ENCODE measurements around the gene KREMEN1. TPM values are rescaled to one million over a fixed set of nuclear protein-coding genes. Genes with fewer than 3 reads are reported as not detected.

The KREMEN1 gene
- polyA plus RNA-seq, 1 of the 3 experiments (the other 2 are of a cell fraction), result 10.0 TPM

GRCh38 chr22:29142116-29142515 lies 69.3 kb downstream of the KREMEN1 start:
- H3K36me3 ChIP-seq (replicated peaks in 1 of 2; ENCODE audit: control insufficient read depth in 1 of 2, insufficient read depth in 2 of 2, low read length in 1 of 2), result peaks cover 3 to 8% of the 10 kb centered on the region in 2 experiments
- POLR2A ChIA-PET, result no interaction called here
- H3K9ac ChIP-seq, result no peak overlapping the region
- no peaks in the 10 kb centered on the region for H3K9me3 ChIP-seq
- CTCF ChIA-PET, result interaction anchor here (1.0 to 4.3 kb wide), 3 partner anchors 10 to 39 kb away, joined by 3 to 22 read pairs (median 3); no protein-coding TSS in a partner anchor
- no peaks in the 10 kb centered on the region for H3K27me3 ChIP-seq (ENCODE audit: insufficient read depth)
- no peaks in the 10 kb centered on the region for H4K20me1 ChIP-seq (ENCODE audit: insufficient read depth)
- WGBS (ENCODE audit: low lambda C conversion rate), result 85% methylated on average over 5 of the region's 5 CpGs
- TF ChIP-seq GATA2 (CRISPR knock-in tag; IDR thresholded peaks at IDR 0.05) (no peak), CHD2 (IDR thresholded peaks at IDR 0.05; ENCODE audit: low read length, partially characterized antibody) (no peak), NRF1 (IDR thresholded peaks at IDR 0.05; ENCODE audit: low read depth, low read length) (no peak), YY1 (IDR thresholded peaks at IDR 0.05; ENCODE audit: low read depth) (no peak), SMC3 (IDR thresholded peaks at IDR 0.05; ENCODE audit: low read depth, low read length) (no peak)
- TF ChIP-seq, protein P1, sequence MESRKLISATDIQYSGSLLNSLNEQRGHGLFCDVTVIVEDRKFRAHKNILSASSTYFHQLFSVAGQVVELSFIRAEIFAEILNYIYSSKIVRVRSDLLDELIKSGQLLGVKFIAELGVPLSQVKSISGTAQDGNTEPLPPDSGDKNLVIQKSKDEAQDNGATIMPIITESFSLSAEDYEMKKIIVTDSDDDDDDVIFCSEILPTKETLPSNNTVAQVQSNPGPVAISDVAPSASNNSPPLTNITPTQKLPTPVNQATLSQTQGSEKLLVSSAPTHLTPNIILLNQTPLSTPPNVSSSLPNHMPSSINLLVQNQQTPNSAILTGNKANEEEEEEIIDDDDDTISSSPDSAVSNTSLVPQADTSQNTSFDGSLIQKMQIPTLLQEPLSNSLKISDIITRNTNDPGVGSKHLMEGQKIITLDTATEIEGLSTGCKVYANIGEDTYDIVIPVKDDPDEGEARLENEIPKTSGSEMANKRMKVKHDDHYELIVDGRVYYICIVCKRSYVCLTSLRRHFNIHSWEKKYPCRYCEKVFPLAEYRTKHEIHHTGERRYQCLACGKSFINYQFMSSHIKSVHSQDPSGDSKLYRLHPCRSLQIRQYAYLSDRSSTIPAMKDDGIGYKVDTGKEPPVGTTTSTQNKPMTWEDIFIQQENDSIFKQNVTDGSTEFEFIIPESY (IDR thresholded peaks at IDR 0.05; ENCODE audit: borderline replicate concordance, low read depth), result no peak
- H2AFZ ChIP-seq (ENCODE audit: low read depth), result no peak overlapping the region
- no peak for DNase-seq
- H3K4me2 ChIP-seq, result no peak overlapping the region
- H3K79me2 ChIP-seq (ENCODE audit: insufficient read depth), result no peaks in the 10 kb centered on the region
- no peaks in the 10 kb centered on the region for H3K9me2 ChIP-seq
- H3F3A ChIP-seq (replicated peaks; ENCODE audit: insufficient read depth), result no peaks in the 10 kb centered on the region
- no peak overlapping the region for H3K4me3 ChIP-seq (ENCODE audit: low read depth in 2 of 2, low read length in 1 of 2)
- H3K27ac ChIP-seq (ENCODE audit: low read depth in 2 of 2, low read length in 1 of 2), result no peak overlapping the region
- no peaks in the 10 kb centered on the region for H3K4me1 ChIP-seq (ENCODE audit: control insufficient read depth in 1 of 2, insufficient read depth in 2 of 2, low read depth in 1 of 2, low read length in 1 of 2)

- CTCF ChIA-PET, result interaction anchor here (1.0 to 1.7 kb wide), 3 partner anchors 10 to 102 kb away, joined by 3 to 9 read pairs (median 4); no protein-coding TSS in a partner anchor
- Histone ChIP-seq H3K27ac (ENCODE audit: low read depth in 2 of 2, low read length in 1 of 2) (no peak overlapping the region), H2AFZ (ENCODE audit: low read depth) (no peak overlapping the region), H3K9me2 (no peaks in the 10 kb centered on the region), H3K27me3 (ENCODE audit: insufficient read depth) (no peaks in the 10 kb centered on the region), H3K4me2 (no peak overlapping the region), H3K4me1 (ENCODE audit: control insufficient read depth in 1 of 2, insufficient read depth in 2 of 2, low read depth in 1 of 2, low read length in 1 of 2) (no peaks in the 10 kb centered on the region), H3K4me3 (ENCODE audit: low read depth in 2 of 2, low read length in 1 of 2) (no peak overlapping the region), H3K36me3 (replicated peaks in 1 of 2; ENCODE audit: control insufficient read depth in 1 of 2, insufficient read depth in 2 of 2, low read length in 1 of 2) (peaks cover 3 to 8% of the 10 kb centered on the region in 2 experiments), H3K9me3 (no peaks in the 10 kb centered on the region), H4K20me1 (ENCODE audit: insufficient read depth) (no peaks in the 10 kb centered on the region), H3F3A (replicated peaks; ENCODE audit: insufficient read depth) (no peaks in the 10 kb centered on the region), H3K9ac (no peak overlapping the region), H3K79me2 (ENCODE audit: insufficient read depth) (no peaks in the 10 kb centered on the region)
- no peak for DNase-seq
- WGBS (ENCODE audit: low lambda C conversion rate), result 92% methylated on average over 8 of the region's 16 CpGs
- TF ChIP-seq, protein P1 (IDR thresholded peaks at IDR 0.05; ENCODE audit: borderline replicate concordance, low read depth), result no peak
- no peak for TF ChIP-seq FOXJ3 (CRISPR knock-in tag; IDR thresholded peaks at IDR 0.05)
- TF ChIP-seq RFX5 (IDR thresholded peaks at IDR 0.05; ENCODE audit: low read length), result no peak
- TF ChIP-seq MEF2A (IDR thresholded peaks at IDR 0.05; ENCODE audit: borderline replicate concordance, low read depth), result no peak
- TF ChIP-seq, protein P2, sequence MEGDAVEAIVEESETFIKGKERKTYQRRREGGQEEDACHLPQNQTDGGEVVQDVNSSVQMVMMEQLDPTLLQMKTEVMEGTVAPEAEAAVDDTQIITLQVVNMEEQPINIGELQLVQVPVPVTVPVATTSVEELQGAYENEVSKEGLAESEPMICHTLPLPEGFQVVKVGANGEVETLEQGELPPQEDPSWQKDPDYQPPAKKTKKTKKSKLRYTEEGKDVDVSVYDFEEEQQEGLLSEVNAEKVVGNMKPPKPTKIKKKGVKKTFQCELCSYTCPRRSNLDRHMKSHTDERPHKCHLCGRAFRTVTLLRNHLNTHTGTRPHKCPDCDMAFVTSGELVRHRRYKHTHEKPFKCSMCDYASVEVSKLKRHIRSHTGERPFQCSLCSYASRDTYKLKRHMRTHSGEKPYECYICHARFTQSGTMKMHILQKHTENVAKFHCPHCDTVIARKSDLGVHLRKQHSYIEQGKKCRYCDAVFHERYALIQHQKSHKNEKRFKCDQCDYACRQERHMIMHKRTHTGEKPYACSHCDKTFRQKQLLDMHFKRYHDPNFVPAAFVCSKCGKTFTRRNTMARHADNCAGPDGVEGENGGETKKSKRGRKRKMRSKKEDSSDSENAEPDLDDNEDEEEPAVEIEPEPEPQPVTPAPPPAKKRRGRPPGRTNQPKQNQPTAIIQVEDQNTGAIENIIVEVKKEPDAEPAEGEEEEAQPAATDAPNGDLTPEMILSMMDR (IDR thresholded peaks at IDR 0.05), result no peak
- no peak for TF ChIP-seq GATA2 (CRISPR knock-in tag; IDR thresholded peaks at IDR 0.05)
- TF ChIP-seq MXI1 (IDR thresholded peaks at IDR 0.05; ENCODE audit: low read depth, low read length), result no peak
- POLR2A ChIA-PET, result no interaction called here
Observed at GRCh38 chr22:29143941-29144785, 71.3 kb downstream of the KREMEN1 start.
